ENCODE results near the gene SPTLC3. TPM values are rescaled to one million over a fixed set of nuclear protein-coding genes. Genes with fewer than 3 reads are reported as not detected.

Gene SPTLC3
- total RNA-seq, 4 donors from 2014 or later = 62.5 to 76.6 (median 71.9) TPM

- 84 to 87% methylated on average over 5 of the region's 5 CpGs for WGBS, 2 donors
- no peak for DNase-seq (ENCODE audit: low spot score in 2 of 2)
- H3K4me3 ChIP-seq (ENCODE audit: low read depth, poor library complexity, severe bottlenecking) = no peak overlapping the region
- intact Hi-C loops (cut with DNase I; ENCODE audit: low total_unique reads) = no loop called here
- TF ChIP-seq CTCF (IDR thresholded peaks at IDR 0.05) = no peak
- TF ChIP-seq POLR2A (IDR thresholded peaks at IDR 0.05) = no peak
Observed at GRCh38 chr20:13166011-13166410, 157.2 kb downstream of the SPTLC3 start.

GRCh38 chr20:13166437-13166836, 157.7 kb downstream of the SPTLC3 start:
- DNase-seq (ENCODE audit: low spot score in 2 of 2) = no peak
- WGBS, 2 donors = 97% methylated on average over 3 of the region's 3 CpGs
- intact Hi-C loops (cut with DNase I; ENCODE audit: low total_unique reads) = no loop called here
- H3K4me3 ChIP-seq (ENCODE audit: low read depth, poor library complexity, severe bottlenecking) = no peak overlapping the region
- no peak for TF ChIP-seq CTCF (IDR thresholded peaks at IDR 0.05)
- no peak for TF ChIP-seq POLR2A (IDR thresholded peaks at IDR 0.05)

GRCh38 chr20:13169086-13169485, 160.3 kb downstream of the SPTLC3 start:
- 81 to 89% methylated on average over 1 of the region's 1 CpG for WGBS, 2 donors
- H3K4me3 ChIP-seq (ENCODE audit: low read depth, poor library complexity, severe bottlenecking) = no peak overlapping the region
- TF ChIP-seq CTCF (IDR thresholded peaks at IDR 0.05) = no peak
- TF ChIP-seq POLR2A (IDR thresholded peaks at IDR 0.05) = no peak
- DNase-seq (ENCODE audit: low spot score in 2 of 2) = no peak
- intact Hi-C loops (cut with DNase I; ENCODE audit: low total_unique reads) = no loop called here

GRCh38 chr20:13170771-13171170, 162.0 kb downstream of the SPTLC3 start:
- 46 to 63% methylated on average over 3 of the region's 3 CpGs for WGBS, 2 donors
- intact Hi-C loops (cut with DNase I; ENCODE audit: low total_unique reads) = no loop called here
- DNase-seq (ENCODE audit: low spot score in 2 of 2) = no peak
- H3K4me3 ChIP-seq (ENCODE audit: low read depth, poor library complexity, severe bottlenecking) = no peak overlapping the region
- TF ChIP-seq CTCF (IDR thresholded peaks at IDR 0.05) = no peak
- no peak for TF ChIP-seq POLR2A (IDR thresholded peaks at IDR 0.05)

- no peak overlapping the region for H3K4me3 ChIP-seq (ENCODE audit: low read depth, poor library complexity, severe bottlenecking)
- 86 to 90% methylated on average over 2 of the region's 2 CpGs for WGBS, 2 donors
- TF ChIP-seq POLR2A (IDR thresholded peaks at IDR 0.05) (no peak), CTCF (IDR thresholded peaks at IDR 0.05) (no peak)
- intact Hi-C loops (cut with DNase I; ENCODE audit: low total_unique reads) = no loop called here
- no peak for DNase-seq (ENCODE audit: low spot score in 2 of 2)
Observed at GRCh38 chr20:13173201-13173600, 164.4 kb downstream of the SPTLC3 start.

- no peak for DNase-seq (ENCODE audit: low spot score in 2 of 2)
- WGBS, 2 donors = 90 to 94% methylated on average over 9 of the region's 9 CpGs
- intact Hi-C loops (cut with DNase I; ENCODE audit: low total_unique reads) = no loop called here
- no peak overlapping the region for H3K4me3 ChIP-seq (ENCODE audit: low read depth, poor library complexity, severe bottlenecking)
- TF ChIP-seq CTCF (IDR thresholded peaks at IDR 0.05) (no peak), POLR2A (IDR thresholded peaks at IDR 0.05) (no peak)
Observed at GRCh38 chr20:13174402-13174801, 165.6 kb downstream of the SPTLC3 start.

All from lower leg skin (tissue), 4 donors.